Vagina (tissue), 2 donors: ENCODE measurements around the gene DESI1. TPM values are rescaled to one million over a fixed set of nuclear protein-coding genes. Genes with fewer than 3 reads are reported as not detected.
"Not testable (repeated sequence)": the region's sequence is repeated elsewhere in the genome, so short reads cannot be mapped to it uniquely, and the experiment has no call there.

Experiments
- DNase-seq, 2 donors: peaks; one replicate each; pipeline ENCODE4 v3.0.0-alpha.2; 2017; ENCODE audit errors: extremely low spot score in 2 of 2
- H3K27ac ChIP-seq: fragments of 200-600 bp; sonication (generic); one replicate; pipeline ENCODE4 v1.5.1; 2019
- H3K27me3 ChIP-seq: fragments of 200-600 bp; sonication (generic); one replicate; pipeline ENCODE4 v1.5.1; 2019
- H3K36me3 ChIP-seq, 2 donors: fragments of 200-600 bp; sonication (generic); one replicate each; pipeline ENCODE4 v1.5.1; 2017 to 2019
- H3K4me1 ChIP-seq: fragments of 200-600 bp; sonication (generic); one replicate; pipeline ENCODE4 v1.5.1; 2019
- H3K4me3 ChIP-seq, 2 donors: fragments of 200-600 bp; sonication (generic); 1 replicate in 1 of 2; 2 replicates in 1 of 2; pipeline ENCODE4 v1.5.1; 2016 to 2019
- H3K9me3 ChIP-seq: fragments of 200-600 bp; sonication (generic); one replicate; pipeline ENCODE4 v1.5.1; 2019
- POLR2A ChIP-seq, 2 donors: fragments of 450-650 bp; IDR thresholded peaks; one replicate each; pipeline ENCODE4 v1.6.1; 2017; ENCODE audit warnings: antibody characterized with exemption in 2 of 2, mild to moderate bottlenecking in 2 of 2, moderate library complexity in 2 of 2
- POLR2AphosphoS5 ChIP-seq, 2 donors: sonication (generic); formaldehyde crosslinking; IDR thresholded peaks; one replicate each; pipeline ENCODE4 v1.9.0; 2017; ENCODE audit warnings: antibody characterized with exemption in 2 of 2, mild to moderate bottlenecking in 2 of 2, low read depth in 1 of 2; ENCODE audit not compliant: insufficient read depth in 1 of 2
- intact Hi-C: fragments of 100-400 bp; cut with DNase I; formaldehyde crosslinking; loops from one replicate; pipeline ENCODE4 v1.15.1; 2023
- total RNA-seq: library from RNA; depleted of rRNA; stranded (reverse); fragments of >200 nt; gene quantifications from one replicate; pipeline ENCODE4 v1.2.3, GENCODE V29; 2016
- TF ChIP-seq, protein P1 (sequence below), 3 experiments: fragments of 450-650 bp in 2 of 3; fragments of 200-600 bp in 1 of 3; sonication (generic) in 1 of 3; IDR thresholded peaks; one replicate each; pipeline ENCODE4 v1.5.1; 2017 to 2019; ENCODE audit warnings: antibody characterized with exemption in 3 of 3, mild to moderate bottlenecking in 2 of 3, moderate library complexity in 2 of 3

The DESI1 gene
- total RNA-seq, result 20.6 TPM

DNA sequence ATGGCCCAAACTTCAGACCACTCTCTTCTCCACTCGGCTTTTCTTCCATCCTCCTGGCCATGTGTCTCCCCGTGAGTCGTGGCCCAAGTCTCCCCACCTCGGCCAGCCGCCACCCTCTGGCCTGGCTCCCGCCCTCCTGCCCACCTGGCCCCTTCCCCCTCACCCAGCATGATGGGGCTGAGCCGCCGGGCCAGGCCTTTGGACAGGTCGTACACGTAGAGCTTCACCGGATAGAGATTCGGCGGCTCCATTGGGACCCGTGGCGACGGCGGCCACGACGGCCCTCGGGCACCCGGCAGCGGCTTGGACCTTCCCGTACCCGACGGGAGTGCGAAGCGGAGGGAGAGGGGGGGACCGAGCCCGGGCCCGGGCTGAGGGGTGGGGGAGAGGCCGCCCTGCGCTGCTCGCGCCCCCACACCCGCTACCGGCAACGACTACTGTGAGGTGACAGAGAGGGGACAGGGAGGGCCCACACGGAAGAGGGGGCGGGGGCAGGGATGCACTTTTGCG lies at the start of gene DESI1:
Gene DESI1 (minus strand): TSS at position 455 of the 510 bp plus-strand sequence. CDS start 204 bp downstream, at position 251.
- H3K4me3 ChIP-seq, result peak within 1 kb of the TSS; percentile 96 to 98
- intact Hi-C loops, result no loop called here
- TF ChIP-seq POLR2AphosphoS5 (IDR thresholded peaks at IDR 0.05; ENCODE audit: insufficient read depth in 1 of 2, low read depth in 1 of 2), result no peak
- TF ChIP-seq POLR2A (IDR thresholded peaks at IDR 0.05), result peak in 1 of 2 donors; percentile 69
- H3K27ac ChIP-seq, result peak within 1 kb of the TSS; percentile 99
- H3K27me3 ChIP-seq, result no peaks in the 10 kb centered on the region
- no peaks in the 10 kb centered on the region for H3K9me3 ChIP-seq
- peak; percentile 92 to 100 for DNase-seq
- peaks cover 0 to 29% of the 10 kb centered on the region in 2 donors for H3K36me3 ChIP-seq
- H3K4me1 ChIP-seq, result peaks cover 32% of the 10 kb centered on the region

DNA sequence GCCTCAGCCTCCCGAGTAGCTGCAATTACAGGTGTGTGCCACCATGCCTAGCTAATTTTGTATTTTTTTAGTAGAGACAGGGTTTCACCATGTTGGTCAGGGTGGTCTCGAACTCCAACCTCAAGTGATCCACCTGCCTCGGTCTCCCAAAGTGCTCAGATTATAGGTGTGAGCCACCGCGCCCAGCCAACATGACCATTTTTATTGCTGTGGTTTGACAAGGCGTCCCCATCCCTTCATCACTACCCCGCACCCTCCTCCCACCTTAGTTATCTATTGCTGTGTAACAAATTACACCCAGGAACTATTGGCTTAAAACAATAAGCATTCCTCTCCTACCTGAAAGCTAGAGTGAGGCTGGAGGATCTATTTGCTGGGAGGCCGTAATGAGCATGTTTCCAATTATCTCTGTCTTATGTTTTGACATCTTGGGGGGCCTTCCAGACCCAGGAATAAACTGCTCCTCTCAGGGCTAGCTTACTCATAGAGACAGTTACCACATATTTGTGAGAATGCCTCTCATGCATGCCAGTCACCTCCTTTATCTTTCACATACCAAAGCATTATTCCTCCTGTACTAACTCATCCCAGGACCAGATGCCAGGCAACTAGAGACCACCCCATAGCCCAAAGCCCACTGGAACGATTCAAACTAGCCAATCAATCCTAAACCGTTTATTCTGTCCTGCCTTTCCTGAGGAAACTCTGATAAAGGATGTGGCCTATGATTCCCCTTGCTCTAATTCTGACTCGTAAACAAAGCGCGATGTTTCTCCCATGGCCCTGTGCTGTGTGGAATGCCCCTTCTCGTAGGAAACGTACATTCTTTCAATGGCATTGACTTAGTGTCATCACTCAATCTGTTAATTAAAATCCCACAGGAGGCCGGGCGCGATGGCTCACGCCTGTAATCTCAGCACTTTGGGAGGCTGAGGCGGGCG lies 48.4 kb upstream of the DESI1 start:
- Histone ChIP-seq H3K27ac (no peak overlapping the region), H3K9me3 (no peaks in the 10 kb centered on the region), H3K27me3 (no peaks in the 10 kb centered on the region), H3K36me3 (peaks cover 0 to 20% of the 10 kb centered on the region in 2 donors), H3K4me1 (peaks cover 19% of the 10 kb centered on the region), H3K4me3 (no peak overlapping the region)
- intact Hi-C loops, result no loop called here
- DNase-seq, result no peak
- no peak for TF ChIP-seq POLR2AphosphoS5 (IDR thresholded peaks at IDR 0.05; ENCODE audit: insufficient read depth in 1 of 2, low read depth in 1 of 2)
- TF ChIP-seq POLR2A (IDR thresholded peaks at IDR 0.05), result no peak
- TF ChIP-seq, protein P1, sequence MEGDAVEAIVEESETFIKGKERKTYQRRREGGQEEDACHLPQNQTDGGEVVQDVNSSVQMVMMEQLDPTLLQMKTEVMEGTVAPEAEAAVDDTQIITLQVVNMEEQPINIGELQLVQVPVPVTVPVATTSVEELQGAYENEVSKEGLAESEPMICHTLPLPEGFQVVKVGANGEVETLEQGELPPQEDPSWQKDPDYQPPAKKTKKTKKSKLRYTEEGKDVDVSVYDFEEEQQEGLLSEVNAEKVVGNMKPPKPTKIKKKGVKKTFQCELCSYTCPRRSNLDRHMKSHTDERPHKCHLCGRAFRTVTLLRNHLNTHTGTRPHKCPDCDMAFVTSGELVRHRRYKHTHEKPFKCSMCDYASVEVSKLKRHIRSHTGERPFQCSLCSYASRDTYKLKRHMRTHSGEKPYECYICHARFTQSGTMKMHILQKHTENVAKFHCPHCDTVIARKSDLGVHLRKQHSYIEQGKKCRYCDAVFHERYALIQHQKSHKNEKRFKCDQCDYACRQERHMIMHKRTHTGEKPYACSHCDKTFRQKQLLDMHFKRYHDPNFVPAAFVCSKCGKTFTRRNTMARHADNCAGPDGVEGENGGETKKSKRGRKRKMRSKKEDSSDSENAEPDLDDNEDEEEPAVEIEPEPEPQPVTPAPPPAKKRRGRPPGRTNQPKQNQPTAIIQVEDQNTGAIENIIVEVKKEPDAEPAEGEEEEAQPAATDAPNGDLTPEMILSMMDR (IDR thresholded peaks at IDR 0.05), result no peak

DNA sequence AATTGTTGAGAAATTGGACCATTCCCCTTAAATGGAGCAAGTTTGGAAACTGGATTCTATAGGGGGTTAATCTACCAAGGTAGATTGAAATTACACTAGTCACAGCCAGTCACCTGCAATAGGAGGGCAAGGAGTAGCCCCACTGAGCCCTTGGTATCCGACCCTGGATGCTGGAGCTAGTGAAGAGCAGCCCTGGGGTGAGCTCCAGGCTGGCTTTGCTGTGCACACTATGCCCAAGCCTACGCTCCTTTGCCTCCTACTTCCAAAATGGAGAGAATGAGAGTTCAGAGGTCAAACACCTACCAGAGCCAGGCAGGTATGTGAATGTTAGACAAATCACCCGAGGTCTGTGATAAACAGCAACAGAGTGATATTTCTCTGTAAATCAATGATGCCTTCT lies 44.1 kb upstream of the DESI1 start:
- no peak for DNase-seq
- Histone ChIP-seq H3K4me3 (no peak overlapping the region), H3K27me3 (no peaks in the 10 kb centered on the region), H3K9me3 (no peaks in the 10 kb centered on the region), H3K4me1 (peaks cover 19% of the 10 kb centered on the region), H3K27ac (no peak overlapping the region), H3K36me3 (peaks cover 4 to 52% of the 10 kb centered on the region in 2 donors)
- intact Hi-C loops, result no loop called here
- TF ChIP-seq POLR2A (IDR thresholded peaks at IDR 0.05) (no peak), POLR2AphosphoS5 (IDR thresholded peaks at IDR 0.05; ENCODE audit: insufficient read depth in 1 of 2, low read depth in 1 of 2) (no peak)
- TF ChIP-seq, protein P1 (IDR thresholded peaks at IDR 0.05), result no peak

DNA sequence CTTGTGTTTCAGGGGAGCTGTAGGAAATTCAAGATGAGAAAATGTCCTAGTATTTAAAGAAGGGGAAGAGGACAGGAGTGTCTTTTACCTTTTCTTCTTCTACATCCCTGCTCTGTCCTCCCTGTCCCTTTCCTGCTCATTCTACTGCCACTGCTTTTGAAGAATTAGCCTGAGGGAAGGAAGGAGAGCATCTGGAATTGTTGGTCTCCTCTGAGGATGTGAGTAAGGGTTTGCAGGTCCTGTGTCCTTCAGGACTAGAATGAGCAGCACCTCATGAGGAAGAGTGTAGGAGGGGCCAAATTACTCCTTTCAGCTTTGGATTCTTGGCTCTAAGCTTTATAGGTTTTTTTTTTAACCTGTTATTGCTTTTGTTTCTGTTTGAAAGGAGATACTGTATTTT lies 43.6 kb upstream of the DESI1 start:
- Histone ChIP-seq H3K27me3 (no peaks in the 10 kb centered on the region), H3K9me3 (no peaks in the 10 kb centered on the region), H3K36me3 (peaks cover 4 to 56% of the 10 kb centered on the region in 2 donors), H3K4me1 (peaks cover 19% of the 10 kb centered on the region), H3K4me3 (no peak overlapping the region), H3K27ac (no peak overlapping the region)
- intact Hi-C loops, result no loop called here
- TF ChIP-seq POLR2A (IDR thresholded peaks at IDR 0.05), result no peak
- TF ChIP-seq POLR2AphosphoS5 (IDR thresholded peaks at IDR 0.05; ENCODE audit: insufficient read depth in 1 of 2, low read depth in 1 of 2), result no peak
- TF ChIP-seq, protein P1 (IDR thresholded peaks at IDR 0.05), result no peak
- no peak for DNase-seq

- H3K27me3 ChIP-seq, DNase-seq, H3K27ac ChIP-seq, H3K9me3 ChIP-seq, H3K4me3 ChIP-seq, intact Hi-C loops: not testable (repeated sequence)
- H3K36me3 ChIP-seq, result peaks cover 4 to 65% of the 10 kb centered on the region in 2 donors
- peaks cover 19% of the 10 kb centered on the region for H3K4me1 ChIP-seq
Observed at GRCh38 chr22:41663594-41663993, 42.8 kb upstream of the DESI1 start.

DNA sequence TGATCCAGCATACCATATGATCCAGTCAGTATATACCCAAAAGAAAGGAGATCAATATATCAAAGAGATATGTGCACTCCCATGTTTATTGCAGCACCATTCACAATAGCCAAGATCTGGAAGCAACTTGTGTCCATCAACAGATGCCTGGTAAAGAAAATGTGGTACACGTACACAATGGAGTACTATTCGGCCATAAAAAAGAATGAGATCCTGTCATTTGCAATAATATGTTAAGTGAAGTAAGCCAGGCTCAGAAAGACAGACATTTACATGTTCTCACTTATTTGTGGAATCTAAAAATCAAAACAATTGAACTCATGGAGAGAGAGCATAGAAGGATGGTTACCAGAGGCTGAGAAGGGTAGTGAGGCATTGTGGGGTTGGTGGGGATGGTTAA lies 40.9 kb upstream of the DESI1 start:
- intact Hi-C loops, result no loop called here
- Histone ChIP-seq H3K27ac (no peak overlapping the region), H3K9me3 (no peaks in the 10 kb centered on the region), H3K4me1 (peaks cover 4% of the 10 kb centered on the region), H3K4me3 (no peak overlapping the region), H3K27me3 (no peaks in the 10 kb centered on the region), H3K36me3 (peaks cover 4 to 82% of the 10 kb centered on the region in 2 donors)
- DNase-seq, result no peak
- TF ChIP-seq, protein P1 (IDR thresholded peaks at IDR 0.05), result no peak
- TF ChIP-seq POLR2AphosphoS5 (IDR thresholded peaks at IDR 0.05; ENCODE audit: insufficient read depth in 1 of 2, low read depth in 1 of 2) (no peak), POLR2A (IDR thresholded peaks at IDR 0.05) (no peak)
